ENCODE measurements around the gene TXNRD2.

- TF ChIP-seq CTCF (IDR thresholded peaks at IDR 0.05; ENCODE audit: low read length): no peak
- TF ChIP-seq EZH2 (optimal IDR thresholded peaks at IDR 0.05; ENCODE audit: low read depth, low read length): no peak
Observed at GRCh38 chr22:19846620-19847344, 94.8 kb downstream of the TXNRD2 start.

Data from MM.1S (cell line).